ENCODE results near the gene KRTAP21-3.

GRCh38 chr21:30758306-30758705, 39.7 kb upstream of the KRTAP21-3 start:
- TF ChIP-seq OSR1 (CRISPR knock-in tag; IDR thresholded peaks at IDR 0.05) (no peak), CSRNP3 (CRISPR knock-in tag; IDR thresholded peaks at IDR 0.05) (no peak), PPARA (CRISPR knock-in tag; IDR thresholded peaks at IDR 0.05; ENCODE audit: borderline replicate concordance) (no peak), ZNF70 (CRISPR knock-in tag; IDR thresholded peaks at IDR 0.05) (no peak), ARNTL (CRISPR knock-in tag; IDR thresholded peaks at IDR 0.05; ENCODE audit: borderline replicate concordance, low read depth) (no peak), TCF4 (CRISPR knock-in tag; IDR thresholded peaks at IDR 0.05; ENCODE audit: borderline replicate concordance) (no peak), SNAI2 (CRISPR knock-in tag; IDR thresholded peaks at IDR 0.05) (no peak), RARB (CRISPR knock-in tag; IDR thresholded peaks at IDR 0.05) (no peak), TSHZ2 (CRISPR knock-in tag; IDR thresholded peaks at IDR 0.05) (no peak), CREB5 (CRISPR knock-in tag; IDR thresholded peaks at IDR 0.05; ENCODE audit: low read depth) (no peak), PATZ1 (CRISPR knock-in tag; IDR thresholded peaks at IDR 0.05; ENCODE audit: borderline replicate concordance) (no peak), BACH2 (CRISPR knock-in tag; IDR thresholded peaks at IDR 0.05; ENCODE audit: borderline replicate concordance) (no peak), ZFP3 (CRISPR knock-in tag; IDR thresholded peaks at IDR 0.05) (no peak)

All from SK-N-SH treated with all-trans-retinoic acid at 6 μM for 48 hours (cell line).